Stimulated activated CD8-positive, alpha-beta memory T cell treated with anti-CD3 and anti-CD28 coated beads, Interleukin-15, amount 100 ng/mL, for 4 hours (primary cell): Measurements from ENCODE around the gene AFF3.
"Not testable (repeated sequence)": the region's sequence is repeated elsewhere in the genome, so short reads cannot be mapped to it uniquely, and the experiment has no call there.

ENCODE experiments used
- DNase-seq, 2 donors: peaks; one replicate each; pipeline ENCODE4 v3.0.0-alpha.2; 2020; ENCODE audit warnings: low read depth in 2 of 2

The AFF3 gene

GRCh38 chr2:99753505-99753904 is 388.9 kb downstream of the AFF3 start:
- no peak for DNase-seq

DNA sequence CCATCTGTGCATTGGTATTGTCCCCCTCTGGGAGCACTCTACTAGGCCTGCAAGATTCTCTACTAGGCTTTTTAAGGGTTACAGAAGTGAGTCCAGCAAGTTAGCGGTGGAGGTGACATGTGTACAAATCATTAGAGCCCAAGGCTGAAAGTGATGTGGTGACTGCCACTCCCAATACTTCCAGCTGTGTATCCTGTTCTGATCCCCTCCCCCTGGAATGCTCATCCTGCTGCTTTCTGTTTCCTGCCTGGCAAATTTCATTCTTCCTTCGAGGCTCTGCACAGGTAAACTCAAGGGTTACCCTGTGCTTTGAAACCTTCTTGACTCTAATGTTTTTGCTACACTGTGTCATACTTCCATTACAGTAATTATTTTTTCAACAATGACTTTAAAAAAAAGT is 394.0 kb downstream of the AFF3 start:
- no peak for DNase-seq

- DNase-seq: no peak
These were observed 394.5 kb downstream of the AFF3 start for GRCh38 chr2:99747842-99748241.

- DNase-seq: no peak
These were observed 399.2 kb downstream of the AFF3 start for GRCh38 chr2:99743146-99743545.

GRCh38 chr2:99737537-99737936 is 404.9 kb downstream of the AFF3 start:
- no peak for DNase-seq

DNA sequence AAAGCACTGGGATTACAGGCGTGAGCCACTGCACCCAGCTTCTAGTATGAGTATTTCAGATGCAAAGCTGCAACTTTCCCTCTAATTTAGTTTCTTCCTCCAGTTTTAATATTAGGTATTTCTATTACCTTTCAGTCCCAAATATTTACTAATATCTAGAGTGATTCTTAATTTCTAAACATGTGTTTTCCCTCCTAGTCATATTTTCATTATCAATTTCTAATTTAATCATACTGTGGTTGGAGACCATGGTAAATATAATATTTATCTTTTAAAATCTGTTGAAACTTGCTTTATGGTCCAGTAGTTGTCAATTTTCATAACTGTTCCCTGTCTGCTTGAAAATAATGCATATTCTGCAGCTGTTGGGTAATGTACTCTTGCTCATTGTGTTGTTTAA is 406.6 kb downstream of the AFF3 start:
- DNase-seq: no peak

GRCh38 chr2:99735314-99735713 is 407.1 kb downstream of the AFF3 start:
- DNase-seq: not testable (repeated sequence)

DNA sequence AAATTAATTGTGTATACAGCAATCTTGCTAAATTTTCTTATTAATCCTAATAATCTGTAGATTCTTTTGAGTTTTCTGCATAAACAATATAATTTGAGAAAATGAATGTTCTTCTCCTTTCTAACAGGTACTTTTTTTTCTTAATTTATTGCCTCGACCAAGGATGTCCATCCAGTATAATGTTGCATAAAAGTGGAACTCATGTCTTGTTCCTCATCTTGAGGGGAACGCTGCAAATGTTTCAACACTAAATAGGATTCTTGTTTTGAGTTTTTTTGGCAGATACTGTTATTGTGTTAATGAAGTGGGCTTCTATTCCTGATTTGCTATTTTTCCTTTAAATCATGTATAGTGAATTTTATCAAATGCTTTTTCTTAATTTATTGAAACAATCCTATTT is 408.2 kb downstream of the AFF3 start:
- no peak for DNase-seq

DNA sequence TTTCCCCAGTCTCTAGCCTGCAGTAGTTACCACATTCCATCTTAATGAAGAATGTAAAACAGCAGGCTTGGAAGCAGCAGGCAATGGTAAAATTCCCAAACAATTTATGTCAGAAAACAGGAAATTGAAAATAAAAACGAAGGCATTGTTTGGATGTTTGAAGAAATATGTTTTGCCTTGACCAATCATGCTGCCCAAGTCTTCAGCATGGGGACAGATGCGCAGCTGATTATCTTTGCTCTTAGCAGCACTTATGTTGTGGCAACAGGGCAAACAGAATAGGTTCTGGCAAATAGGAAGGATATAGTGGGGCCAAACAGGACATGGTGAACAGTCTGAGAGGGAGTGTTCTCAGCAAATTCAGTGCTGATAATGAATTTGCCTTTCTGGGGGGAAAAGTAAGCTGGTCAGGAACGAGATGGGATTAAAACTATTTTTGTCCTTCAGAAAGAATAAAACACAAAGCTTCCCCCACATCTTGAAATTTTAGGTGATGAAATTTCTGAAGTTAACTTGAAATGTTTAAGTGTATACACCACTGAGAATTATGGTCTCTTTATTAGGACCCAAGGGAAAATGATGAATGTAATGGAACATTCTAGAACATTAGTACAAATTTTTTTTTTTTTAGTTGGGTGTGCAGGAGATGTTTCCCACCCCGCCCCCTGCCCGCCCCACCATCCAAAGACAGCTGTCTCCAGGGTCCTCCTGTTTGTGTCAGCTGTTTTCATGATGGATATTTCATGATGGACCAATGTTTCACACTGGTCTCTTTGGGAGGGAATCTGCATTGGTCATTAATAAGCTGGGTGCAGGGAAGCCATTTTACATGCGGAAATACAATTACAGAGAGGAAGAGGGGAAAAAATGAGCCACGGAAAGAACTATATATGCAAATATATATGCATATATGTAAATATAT is 413.0 kb downstream of the AFF3 start:
- no peak for DNase-seq

GRCh38 chr2:99728166-99728565 is 414.2 kb downstream of the AFF3 start:
- DNase-seq: no peak

- DNase-seq: no peak
These were observed 415.2 kb downstream of the AFF3 start for GRCh38 chr2:99727199-99727598.

DNA sequence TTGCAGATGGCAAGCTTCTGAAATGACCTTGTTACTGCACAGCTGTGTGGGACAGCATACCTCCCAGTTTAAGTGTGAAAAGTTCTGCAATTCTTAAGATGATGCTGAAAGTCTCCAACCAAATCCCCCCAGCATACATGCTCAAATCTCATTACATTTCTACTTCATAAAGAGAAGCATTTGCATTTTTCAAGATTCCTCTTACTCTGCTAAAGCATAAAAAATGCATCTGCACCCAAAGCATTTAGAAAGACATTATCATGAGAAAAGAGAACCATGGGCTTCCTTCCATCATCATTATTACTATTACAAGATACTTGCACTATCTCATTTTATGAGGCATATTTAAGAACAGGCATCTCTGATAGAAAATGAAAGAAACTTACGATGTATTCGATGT is 415.7 kb downstream of the AFF3 start:
- no peak for DNase-seq

DNA sequence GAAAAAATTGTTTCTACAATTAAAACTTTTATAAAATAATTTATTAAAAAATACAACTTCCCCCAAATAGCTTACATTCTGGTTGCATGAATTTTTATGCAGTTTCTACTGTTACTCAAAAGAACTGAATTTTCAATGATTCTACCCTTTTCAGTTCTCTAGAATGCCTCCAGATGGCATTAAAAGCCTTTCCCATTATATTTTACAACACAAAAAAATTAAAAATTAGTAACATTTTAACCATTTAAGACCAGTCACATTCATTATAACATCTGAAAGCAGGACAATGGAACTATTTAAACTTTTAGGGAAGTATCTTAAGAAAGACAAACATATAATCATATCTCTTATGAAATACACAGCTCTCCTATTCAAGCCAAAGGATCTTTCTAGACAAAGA is 416.6 kb downstream of the AFF3 start:
- no peak for DNase-seq

- DNase-seq: no peak
These were observed 419.9 kb downstream of the AFF3 start for GRCh38 chr2:99722476-99722875.

DNA sequence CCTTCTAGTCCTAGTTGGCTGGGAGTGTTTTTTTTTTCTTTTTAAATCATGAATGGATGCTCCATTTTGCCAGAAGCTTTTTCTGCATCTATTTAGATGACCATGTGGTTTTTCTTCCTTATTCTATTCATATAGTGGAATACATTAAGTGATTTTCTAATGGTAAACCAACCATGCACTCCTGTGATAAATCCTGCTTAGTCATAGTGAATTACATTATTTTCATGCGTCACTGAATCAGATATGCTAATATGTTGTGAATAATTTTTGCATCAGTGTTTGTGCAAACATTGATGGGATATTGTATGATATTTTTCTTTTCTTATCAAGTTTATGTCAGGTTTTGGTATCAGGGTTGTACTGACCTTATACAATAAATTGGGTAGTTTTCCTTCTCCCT is 423.3 kb downstream of the AFF3 start:
- no peak for DNase-seq

DNA sequence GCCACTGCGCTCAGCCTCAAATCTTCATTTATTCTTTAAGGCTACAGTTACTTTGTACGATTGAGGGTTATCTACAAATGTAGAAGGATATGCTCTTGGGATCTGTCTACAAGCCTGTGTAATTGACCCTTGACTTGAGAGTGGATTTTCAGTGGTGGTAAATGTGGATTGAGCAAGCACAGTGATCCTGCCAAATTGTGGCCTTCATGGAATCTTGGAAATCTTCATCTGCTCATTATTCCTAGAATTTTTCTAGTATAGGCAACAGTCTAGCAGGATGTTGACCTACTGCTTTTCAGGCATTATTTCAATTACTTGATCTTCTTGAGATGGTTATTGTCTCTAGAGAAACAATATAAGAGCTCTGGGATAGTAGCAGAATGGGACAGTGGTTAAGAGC is 426.4 kb downstream of the AFF3 start:
- no peak for DNase-seq

- no peak for DNase-seq
These were observed 428.0 kb downstream of the AFF3 start for GRCh38 chr2:99714349-99714748.

DNA sequence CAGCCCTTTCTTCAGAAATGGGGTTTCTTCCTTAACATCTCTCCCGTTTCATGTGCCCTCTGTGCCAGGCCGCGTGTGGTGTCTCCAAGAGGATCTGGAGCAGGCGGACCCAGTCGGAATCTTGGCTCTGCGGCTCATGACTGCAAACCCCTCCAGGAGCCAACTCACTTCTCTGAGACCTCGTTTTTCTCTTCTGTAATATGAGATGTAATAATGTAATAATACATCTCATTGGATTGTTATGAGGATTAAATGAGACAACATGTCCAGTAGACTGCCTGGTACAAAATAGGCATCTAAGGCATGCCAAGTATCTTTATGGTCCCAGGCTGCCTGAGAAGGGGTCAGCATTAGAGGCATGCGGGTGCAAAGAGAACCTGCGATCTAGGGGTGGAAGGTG is 431.2 kb downstream of the AFF3 start:
- no peak for DNase-seq

GRCh38 chr2:99710721-99711120 is 431.7 kb downstream of the AFF3 start:
- no peak for DNase-seq

GRCh38 chr2:99709229-99709628 is 433.2 kb downstream of the AFF3 start:
- DNase-seq: no peak

DNA sequence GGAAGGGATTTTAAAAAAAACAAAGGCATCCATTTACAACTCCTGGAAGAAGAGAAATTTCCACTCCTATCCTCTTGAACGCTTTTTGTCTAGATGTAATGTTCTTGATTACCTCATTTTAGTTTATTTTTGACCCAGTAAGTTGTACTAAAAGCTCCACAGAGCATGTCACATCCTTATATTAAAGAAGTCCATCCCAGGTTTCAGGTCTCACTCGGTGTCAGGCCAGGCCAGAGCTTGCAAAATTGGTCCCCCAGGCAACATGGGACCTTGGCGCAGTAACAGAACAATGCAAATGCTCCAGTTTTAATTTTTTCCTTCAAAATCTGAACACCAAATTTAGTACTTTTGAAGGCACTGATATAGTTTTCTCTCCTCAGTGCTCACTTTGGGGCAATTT is 434.2 kb downstream of the AFF3 start:
- no peak for DNase-seq

- no peak for DNase-seq
These were observed 434.8 kb downstream of the AFF3 start for GRCh38 chr2:99707592-99707991.

DNA sequence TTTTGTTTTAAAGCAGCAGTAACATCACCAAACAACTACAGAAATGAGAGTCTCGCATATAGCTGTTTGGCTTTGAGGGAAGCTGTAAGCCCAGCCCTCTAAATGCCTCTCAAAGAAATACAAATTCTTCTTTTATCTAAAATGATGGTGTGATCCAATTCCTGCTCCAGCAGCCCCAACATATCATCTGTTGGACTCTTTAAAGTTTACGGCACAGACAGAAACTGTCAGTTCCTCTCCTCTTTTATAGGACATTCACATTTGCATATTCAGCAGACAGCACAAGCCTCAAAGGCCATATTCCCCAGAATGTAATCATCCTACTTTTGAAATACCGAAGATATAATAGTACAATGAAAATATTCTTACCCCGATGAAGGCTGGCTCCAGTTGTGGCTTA is 435.7 kb downstream of the AFF3 start:
- no peak for DNase-seq

GRCh38 chr2:99701503-99701902 is 440.9 kb downstream of the AFF3 start:
- no peak for DNase-seq
